HCT116 (cell line): Measurements from ENCODE around the gene MYADML2.

Experiments used
- CTCF ChIP-seq, 3 experiments: fragments of 200-600 bp in 1 of 3; sonication (generic) in 1 of 3; IDR thresholded peaks in 2 of 3; conservative IDR thresholded peaks in 1 of 3; 2 replicates each; pipeline ENCODE4 v1.5.1; 2012 to 2017; ENCODE audit warnings: low read depth in 2 of 3, low read length in 2 of 3, antibody characterized with exemption in 1 of 3, borderline replicate concordance in 1 of 3, control low read depth in 1 of 3, mild to moderate bottlenecking in 1 of 3, mixed read lengths in 1 of 3, mixed run types in 1 of 3, moderate library complexity in 1 of 3; ENCODE audit not compliant: insufficient read depth in 1 of 3
- EGR1 ChIP-seq: IDR thresholded peaks from 2 replicates; pipeline ENCODE4 v1.6.1; 2012; ENCODE audit warnings: low read depth
- EZH2 ChIP-seq: fragments of 200-600 bp; sonication (generic); IDR thresholded peaks from 2 replicates; pipeline ENCODE4 v1.6.1; 2017; ENCODE audit warnings: antibody characterized with exemption, mixed run types
- EZH2phosphoT487 ChIP-seq: fragments of 200-600 bp; IDR thresholded peaks from 2 replicates; pipeline ENCODE4 v1.6.1; 2018; ENCODE audit warnings: antibody characterized with exemption, borderline replicate concordance
- MAX ChIP-seq: IDR thresholded peaks from 2 replicates; pipeline ENCODE4 v1.6.1; 2012
- POLR2A ChIP-seq: IDR thresholded peaks from 2 replicates; pipeline ENCODE4 v1.7.0; 2011; ENCODE audit warnings: borderline replicate concordance; ENCODE audit not compliant: insufficient read depth, insufficient read length; ENCODE audit errors: extremely low read depth
- RAD21 ChIP-seq: IDR thresholded peaks from 2 replicates; pipeline ENCODE4 v1.6.1; 2012; ENCODE audit warnings: low read depth, mild to moderate bottlenecking
- SIN3A ChIP-seq: IDR thresholded peaks from 2 replicates; pipeline ENCODE4 v1.6.1; 2012; ENCODE audit warnings: low read depth
- SRF ChIP-seq: IDR thresholded peaks from 2 replicates; pipeline ENCODE4 v1.6.1; 2012; ENCODE audit warnings: low read depth
- ZBTB33 ChIP-seq: IDR thresholded peaks from 2 replicates; pipeline ENCODE4 v1.6.1; 2011; ENCODE audit warnings: mild to moderate bottlenecking, low read length, moderate library complexity; ENCODE audit not compliant: insufficient replicate concordance; ENCODE audit errors: extremely low read depth
- TF ChIP-seq, protein P1 (sequence below): IDR thresholded peaks from 2 replicates; pipeline ENCODE4 v1.6.1; 2012; ENCODE audit warnings: low read depth

GRCh38 chr17:81914103-81914850 lies 32.8 kb downstream of the MYADML2 start:
- no peak for TF ChIP-seq EGR1
- no peak for TF ChIP-seq CTCF (IDR thresholded peaks at IDR 0.05 in 2 of 3, conservative IDR thresholded peaks at IDR 0.05 in 1 of 3; ENCODE audit: borderline replicate concordance in 1 of 3, insufficient read depth in 1 of 3, low read depth in 2 of 3, low read length in 2 of 3)
- no peak for TF ChIP-seq EZH2
- TF ChIP-seq, protein P1, sequence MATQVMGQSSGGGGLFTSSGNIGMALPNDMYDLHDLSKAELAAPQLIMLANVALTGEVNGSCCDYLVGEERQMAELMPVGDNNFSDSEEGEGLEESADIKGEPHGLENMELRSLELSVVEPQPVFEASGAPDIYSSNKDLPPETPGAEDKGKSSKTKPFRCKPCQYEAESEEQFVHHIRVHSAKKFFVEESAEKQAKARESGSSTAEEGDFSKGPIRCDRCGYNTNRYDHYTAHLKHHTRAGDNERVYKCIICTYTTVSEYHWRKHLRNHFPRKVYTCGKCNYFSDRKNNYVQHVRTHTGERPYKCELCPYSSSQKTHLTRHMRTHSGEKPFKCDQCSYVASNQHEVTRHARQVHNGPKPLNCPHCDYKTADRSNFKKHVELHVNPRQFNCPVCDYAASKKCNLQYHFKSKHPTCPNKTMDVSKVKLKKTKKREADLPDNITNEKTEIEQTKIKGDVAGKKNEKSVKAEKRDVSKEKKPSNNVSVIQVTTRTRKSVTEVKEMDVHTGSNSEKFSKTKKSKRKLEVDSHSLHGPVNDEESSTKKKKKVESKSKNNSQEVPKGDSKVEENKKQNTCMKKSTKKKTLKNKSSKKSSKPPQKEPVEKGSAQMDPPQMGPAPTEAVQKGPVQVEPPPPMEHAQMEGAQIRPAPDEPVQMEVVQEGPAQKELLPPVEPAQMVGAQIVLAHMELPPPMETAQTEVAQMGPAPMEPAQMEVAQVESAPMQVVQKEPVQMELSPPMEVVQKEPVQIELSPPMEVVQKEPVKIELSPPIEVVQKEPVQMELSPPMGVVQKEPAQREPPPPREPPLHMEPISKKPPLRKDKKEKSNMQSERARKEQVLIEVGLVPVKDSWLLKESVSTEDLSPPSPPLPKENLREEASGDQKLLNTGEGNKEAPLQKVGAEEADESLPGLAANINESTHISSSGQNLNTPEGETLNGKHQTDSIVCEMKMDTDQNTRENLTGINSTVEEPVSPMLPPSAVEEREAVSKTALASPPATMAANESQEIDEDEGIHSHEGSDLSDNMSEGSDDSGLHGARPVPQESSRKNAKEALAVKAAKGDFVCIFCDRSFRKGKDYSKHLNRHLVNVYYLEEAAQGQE = no peak
- TF ChIP-seq ZBTB33 = no peak
- TF ChIP-seq RAD21 = no peak
- TF ChIP-seq SIN3A = no peak
- no peak for TF ChIP-seq EZH2phosphoT487
- no peak for TF ChIP-seq MAX
- no peak for TF ChIP-seq POLR2A
- no peak for TF ChIP-seq SRF
